ENCODE data around the gene SYNM.

DNA sequence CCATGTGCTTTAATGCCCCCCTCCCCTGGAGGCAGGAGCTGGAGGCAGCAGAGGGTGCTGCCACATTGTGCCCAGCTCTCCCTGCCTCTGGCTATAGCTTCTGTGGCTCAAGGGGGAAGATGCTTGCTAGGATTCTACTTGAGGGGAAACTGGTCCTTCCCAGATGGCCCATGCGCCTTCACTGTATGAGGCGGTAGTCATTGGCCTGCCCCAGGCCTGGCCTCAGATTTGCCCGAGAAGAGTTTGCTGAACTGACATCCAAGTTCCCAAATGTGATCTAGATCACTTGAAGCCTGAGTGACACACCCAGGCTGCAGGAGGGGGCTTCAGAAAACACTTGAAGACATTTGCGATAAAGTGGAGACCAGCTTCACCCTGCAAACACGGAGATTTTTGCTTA lies 4.1 kb downstream of the SYNM start:
- TF ChIP-seq JUND (IDR thresholded peaks at IDR 0.05; ENCODE audit: low read length) (no peak), POLR2AphosphoS5 (IDR thresholded peaks at IDR 0.05; ENCODE audit: low read depth, low read length) (no peak), MAX (IDR thresholded peaks at IDR 0.05) (no peak), CEBPB (IDR thresholded peaks at IDR 0.05; ENCODE audit: low read depth, low read length) (no peak), TEAD4 (IDR thresholded peaks at IDR 0.05; ENCODE audit: low read depth, low read length) (no peak), CHD2 (IDR thresholded peaks at IDR 0.05; ENCODE audit: low read length) (no peak), RAD21 (IDR thresholded peaks at IDR 0.05 in 1 of 2, conservative IDR thresholded peaks at IDR 0.05 in 1 of 2; ENCODE audit: low read depth in 2 of 2, low read length in 2 of 2) (no peak), SP2 (IDR thresholded peaks at IDR 0.05; ENCODE audit: low read length) (no peak), CREB1 (IDR thresholded peaks at IDR 0.05) (no peak), BACH1 (IDR thresholded peaks at IDR 0.05; ENCODE audit: low read length) (no peak)
- TF ChIP-seq, protein P1, sequence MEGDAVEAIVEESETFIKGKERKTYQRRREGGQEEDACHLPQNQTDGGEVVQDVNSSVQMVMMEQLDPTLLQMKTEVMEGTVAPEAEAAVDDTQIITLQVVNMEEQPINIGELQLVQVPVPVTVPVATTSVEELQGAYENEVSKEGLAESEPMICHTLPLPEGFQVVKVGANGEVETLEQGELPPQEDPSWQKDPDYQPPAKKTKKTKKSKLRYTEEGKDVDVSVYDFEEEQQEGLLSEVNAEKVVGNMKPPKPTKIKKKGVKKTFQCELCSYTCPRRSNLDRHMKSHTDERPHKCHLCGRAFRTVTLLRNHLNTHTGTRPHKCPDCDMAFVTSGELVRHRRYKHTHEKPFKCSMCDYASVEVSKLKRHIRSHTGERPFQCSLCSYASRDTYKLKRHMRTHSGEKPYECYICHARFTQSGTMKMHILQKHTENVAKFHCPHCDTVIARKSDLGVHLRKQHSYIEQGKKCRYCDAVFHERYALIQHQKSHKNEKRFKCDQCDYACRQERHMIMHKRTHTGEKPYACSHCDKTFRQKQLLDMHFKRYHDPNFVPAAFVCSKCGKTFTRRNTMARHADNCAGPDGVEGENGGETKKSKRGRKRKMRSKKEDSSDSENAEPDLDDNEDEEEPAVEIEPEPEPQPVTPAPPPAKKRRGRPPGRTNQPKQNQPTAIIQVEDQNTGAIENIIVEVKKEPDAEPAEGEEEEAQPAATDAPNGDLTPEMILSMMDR (IDR thresholded peaks at IDR 0.05; ENCODE audit: control extremely low read depth in 1 of 3, insufficient read depth in 1 of 3, low read depth in 1 of 3, low read length in 3 of 3): no peak
